HUES6 (cell line): Measurements from ENCODE around the gene FABP3.

Experiments used
- H3K27ac ChIP-seq: 2 replicates; pipeline ENCODE4 v1.7.0; 2013; ENCODE audit warnings: low read depth, mild to moderate bottlenecking, low read length, inconsistent platforms
- H3K27me3 ChIP-seq: 2 replicates; pipeline ENCODE4 v1.6.1; 2013; ENCODE audit warnings: low read length; ENCODE audit not compliant: control insufficient read depth, insufficient read depth
- H3K36me3 ChIP-seq: 2 replicates; pipeline ENCODE4 v1.6.1; 2013; ENCODE audit warnings: low read length; ENCODE audit not compliant: control insufficient read depth, insufficient read depth
- H3K4me1 ChIP-seq: 2 replicates; pipeline ENCODE4 v1.6.1; 2013; ENCODE audit warnings: low read length; ENCODE audit not compliant: control insufficient read depth, insufficient read depth
- H3K4me3 ChIP-seq: 2 replicates; pipeline ENCODE4 v1.5.1; 2013; ENCODE audit warnings: low read depth, low read length
- H3K9ac ChIP-seq: one replicate; pipeline ENCODE4 v1.6.1; 2013; ENCODE audit warnings: mild to moderate bottlenecking, low read length
- H3K9me3 ChIP-seq: 2 replicates; pipeline ENCODE4 v1.6.1; 2013; ENCODE audit warnings: low read depth, low read length; ENCODE audit not compliant: control insufficient read depth, insufficient read depth

Gene FABP3

DNA sequence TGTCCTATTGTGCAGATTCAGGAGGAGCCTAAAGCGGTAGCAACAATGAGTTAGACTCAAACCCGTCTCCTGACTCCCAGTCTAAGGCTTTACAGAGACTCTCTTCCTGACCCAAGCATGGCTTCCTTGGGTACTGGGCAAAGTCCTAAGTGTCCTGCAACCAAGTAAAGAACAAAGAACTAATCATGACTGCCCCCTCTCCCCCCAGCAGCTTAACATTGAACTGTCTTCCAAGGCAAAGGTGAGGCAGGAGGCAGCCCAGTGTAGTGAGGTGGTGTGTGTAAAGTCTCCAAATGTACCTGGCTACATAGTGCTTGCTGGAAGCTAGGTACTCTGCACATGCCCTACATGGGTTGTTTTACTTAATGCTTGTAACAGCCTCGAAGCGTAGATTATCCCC, 2.3 kb downstream of the FABP3 start:
- Histone ChIP-seq H3K4me3 (no peak overlapping the region), H3K4me1 (peaks cover 36% of the 10 kb centered on the region), H3K36me3 (peaks cover 14% of the 10 kb centered on the region), H3K9ac (no peak overlapping the region), H3K27me3 (no peaks in the 10 kb centered on the region), H3K27ac (no peak overlapping the region), H3K9me3 (no peaks in the 10 kb centered on the region)

DNA sequence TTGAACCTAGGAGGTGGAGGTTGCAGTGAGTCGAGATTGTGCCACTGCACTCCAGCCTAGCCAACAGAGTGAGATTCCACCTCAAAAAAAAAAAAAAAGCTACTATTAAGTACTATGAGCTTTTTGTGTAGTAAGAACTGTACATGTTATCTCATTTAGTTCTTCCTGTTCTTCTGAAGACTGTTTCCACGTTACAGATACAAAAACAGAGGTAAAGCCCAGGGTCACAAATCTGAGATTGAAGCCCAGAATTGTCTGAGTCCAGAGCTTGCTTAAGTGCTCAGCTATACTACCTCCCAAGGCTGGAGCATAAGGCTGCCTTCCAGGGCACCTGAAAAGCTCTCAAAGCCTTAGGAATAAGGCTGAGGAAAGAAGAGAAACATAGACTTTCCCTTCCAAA, 2.9 kb downstream of the FABP3 start:
- H3K27me3 ChIP-seq = no peaks in the 10 kb centered on the region
- H3K4me1 ChIP-seq = peaks cover 36% of the 10 kb centered on the region
- H3K9me3 ChIP-seq = no peaks in the 10 kb centered on the region
- no peak overlapping the region for H3K27ac ChIP-seq
- H3K4me3 ChIP-seq = no peak overlapping the region
- H3K9ac ChIP-seq = no peak overlapping the region
- peaks cover 19% of the 10 kb centered on the region for H3K36me3 ChIP-seq

GRCh38 chr1:31368611-31369107, 4.2 kb downstream of the FABP3 start:
- no peak overlapping the region for H3K9ac ChIP-seq
- H3K36me3 ChIP-seq = peaks cover 33% of the 10 kb centered on the region
- no peaks in the 10 kb centered on the region for H3K9me3 ChIP-seq
- H3K27ac ChIP-seq = no peak overlapping the region
- no peak overlapping the region for H3K4me3 ChIP-seq
- peaks cover 26% of the 10 kb centered on the region for H3K4me1 ChIP-seq
- no peaks in the 10 kb centered on the region for H3K27me3 ChIP-seq

DNA sequence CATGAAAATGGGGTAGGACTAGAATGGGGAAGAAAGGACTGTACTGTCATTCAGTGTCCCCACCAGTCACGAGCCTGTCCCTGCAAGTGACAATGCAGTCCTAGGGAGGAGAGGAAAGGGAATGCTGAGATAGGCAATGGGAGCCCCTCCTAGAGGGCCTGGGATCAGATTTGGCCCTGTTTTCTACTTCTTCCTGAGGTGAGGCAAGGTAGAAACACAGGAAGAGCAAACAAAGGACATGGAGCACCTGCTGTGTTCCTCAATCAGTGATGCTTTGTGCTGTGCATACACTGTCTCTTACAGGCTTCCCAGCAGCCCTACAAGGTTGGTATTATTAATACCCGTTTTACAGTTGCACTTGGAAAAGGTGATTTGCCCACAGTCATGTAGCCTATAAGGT, 6.1 kb downstream of the FABP3 start:
- Histone ChIP-seq H3K4me3 (no peak overlapping the region), H3K4me1 (peaks cover 11% of the 10 kb centered on the region), H3K9ac (no peak overlapping the region), H3K27ac (no peak overlapping the region), H3K36me3 (peaks cover 39% of the 10 kb centered on the region), H3K27me3 (no peaks in the 10 kb centered on the region), H3K9me3 (no peaks in the 10 kb centered on the region)

DNA sequence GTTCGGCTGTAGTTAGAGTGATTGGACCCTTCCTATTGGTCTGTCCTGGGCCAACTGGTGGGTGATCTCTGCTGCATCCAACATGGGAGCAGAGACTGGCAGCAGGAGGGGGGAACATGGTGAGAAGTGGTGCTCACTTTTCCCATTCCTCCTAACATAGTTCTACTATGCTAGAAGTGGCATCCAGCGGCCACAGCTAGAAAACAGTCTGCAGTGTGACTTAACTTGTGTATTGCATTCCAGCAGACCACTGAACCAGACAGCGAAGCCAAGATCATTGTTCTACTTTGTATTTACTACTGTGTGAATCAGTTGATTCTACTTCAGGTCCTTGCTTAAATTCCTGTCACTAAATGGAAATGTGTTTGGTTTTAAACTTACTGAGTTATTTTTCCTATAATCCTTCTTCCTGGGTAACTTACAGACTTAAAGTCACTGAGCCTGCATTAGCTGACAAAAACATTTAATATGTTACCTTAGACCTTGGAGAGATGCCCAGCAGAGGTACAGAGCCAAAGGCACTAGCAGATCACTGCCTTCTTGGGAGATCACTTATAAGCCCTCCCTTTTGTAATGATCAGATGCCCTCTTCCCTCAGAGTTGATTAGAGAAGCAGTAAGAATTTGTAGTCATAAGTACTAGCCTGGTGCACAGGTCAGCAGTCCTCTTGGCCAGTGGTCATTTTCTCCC, 8.2 kb downstream of the FABP3 start:
- Histone ChIP-seq H3K9me3 (no peaks in the 10 kb centered on the region), H3K4me3 (no peak overlapping the region), H3K27ac (no peak overlapping the region), H3K4me1 (peaks cover 11% of the 10 kb centered on the region), H3K9ac (no peak overlapping the region), H3K36me3 (peaks cover 46% of the 10 kb centered on the region), H3K27me3 (no peaks in the 10 kb centered on the region)

DNA sequence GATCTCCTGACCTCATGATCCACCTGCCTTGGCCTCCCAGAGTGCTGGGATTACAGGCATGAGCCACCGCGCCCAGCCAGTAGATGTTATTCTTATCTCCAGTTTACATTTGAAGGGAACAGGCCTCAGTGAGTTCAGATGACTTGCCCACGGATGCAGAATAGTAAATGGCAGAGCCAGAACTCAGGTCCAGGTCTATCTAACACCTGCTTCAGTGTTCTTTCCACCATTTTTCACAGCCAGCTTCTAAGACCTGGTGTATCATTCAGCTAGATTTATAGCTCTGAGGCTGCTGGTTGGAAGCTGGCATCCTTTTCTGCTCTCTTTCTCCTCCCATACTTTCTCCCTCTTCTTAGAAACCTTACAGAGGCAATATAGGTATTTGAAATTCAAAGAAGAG, 10.8 kb downstream of the FABP3 start:
- Histone ChIP-seq H3K27ac (no peak overlapping the region), H3K36me3 (peaks cover 44% of the 10 kb centered on the region), H3K9me3 (no peaks in the 10 kb centered on the region), H3K4me3 (no peak overlapping the region), H3K9ac (no peak overlapping the region), H3K4me1 (peaks cover 9% of the 10 kb centered on the region), H3K27me3 (no peaks in the 10 kb centered on the region)

DNA sequence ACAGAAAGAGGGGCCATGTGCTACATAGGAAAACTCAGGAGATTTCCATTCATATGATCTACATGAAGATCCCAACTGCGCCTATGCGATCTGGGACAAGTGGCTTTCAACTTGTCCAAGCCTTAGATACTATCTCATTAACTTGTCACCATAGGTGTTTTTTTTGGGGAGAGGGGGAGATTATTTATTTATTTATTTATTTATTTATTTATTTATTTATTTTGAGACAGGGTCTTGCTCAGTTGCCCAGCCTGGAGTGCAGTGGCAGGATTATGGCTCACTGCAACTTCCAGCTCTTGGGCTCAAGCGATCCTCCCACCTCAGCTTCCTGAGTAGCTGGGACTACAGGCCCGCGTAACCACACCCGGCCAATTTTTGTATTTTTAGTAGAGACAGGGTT, 11.3 kb downstream of the FABP3 start:
- Histone ChIP-seq H3K9me3 (no peaks in the 10 kb centered on the region), H3K4me1 (peaks cover 4% of the 10 kb centered on the region), H3K27ac (no peak overlapping the region), H3K4me3 (no peak overlapping the region), H3K9ac (no peak overlapping the region), H3K27me3 (no peaks in the 10 kb centered on the region), H3K36me3 (peaks cover 48% of the 10 kb centered on the region)

GRCh38 chr1:31356427-31356826, 16.4 kb downstream of the FABP3 start:
- Histone ChIP-seq H3K27me3 (no peaks in the 10 kb centered on the region), H3K9ac (no peak overlapping the region), H3K36me3 (peaks cover 59% of the 10 kb centered on the region), H3K4me1 (no peaks in the 10 kb centered on the region), H3K27ac (no peak overlapping the region), H3K4me3 (no peak overlapping the region), H3K9me3 (no peaks in the 10 kb centered on the region)

- Histone ChIP-seq H3K9ac (no peak overlapping the region), H3K9me3 (no peaks in the 10 kb centered on the region), H3K4me1 (no peaks in the 10 kb centered on the region), H3K27me3 (no peaks in the 10 kb centered on the region), H3K27ac (no peak overlapping the region), H3K4me3 (no peak overlapping the region), H3K36me3 (peaks cover 70% of the 10 kb centered on the region)
Measured at GRCh38 chr1:31354283-31354682, 18.6 kb downstream of the FABP3 start.

DNA sequence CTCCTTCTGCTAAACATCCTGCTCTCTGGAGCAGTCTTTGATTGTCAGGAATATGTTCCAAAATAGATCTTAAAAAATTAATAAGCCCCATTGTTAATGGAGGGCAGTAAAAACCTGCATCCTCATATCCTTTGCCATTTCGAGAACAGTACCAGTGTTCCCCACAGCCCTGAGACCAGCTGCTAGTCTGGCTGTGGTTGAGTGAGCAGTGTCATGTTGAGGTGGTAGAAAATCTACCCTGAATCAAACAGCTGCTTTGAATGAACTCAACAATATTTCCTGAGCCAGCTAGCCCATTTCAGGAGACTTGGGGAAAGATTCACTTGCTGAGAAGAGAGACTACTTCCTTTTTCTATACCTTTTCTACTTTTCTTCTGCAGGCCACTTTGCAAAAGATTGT, 24.4 kb downstream of the FABP3 start:
- H3K9ac ChIP-seq = no peak overlapping the region
- peaks cover 67% of the 10 kb centered on the region for H3K36me3 ChIP-seq
- H3K4me1 ChIP-seq = no peaks in the 10 kb centered on the region
- no peaks in the 10 kb centered on the region for H3K27me3 ChIP-seq
- no peak overlapping the region for H3K4me3 ChIP-seq
- no peak overlapping the region for H3K27ac ChIP-seq
- H3K9me3 ChIP-seq = no peaks in the 10 kb centered on the region

GRCh38 chr1:31346785-31347184, 26.1 kb downstream of the FABP3 start:
- Histone ChIP-seq H3K27ac (no peak overlapping the region), H3K9me3 (no peaks in the 10 kb centered on the region), H3K4me1 (no peaks in the 10 kb centered on the region), H3K9ac (no peak overlapping the region), H3K27me3 (no peaks in the 10 kb centered on the region), H3K36me3 (peaks cover 52% of the 10 kb centered on the region), H3K4me3 (no peak overlapping the region)
